ENCODE results near the gene SPR.
"Not testable (repeated sequence)": the region's sequence is repeated elsewhere in the genome, so short reads cannot be mapped to it uniquely, and the experiment has no call there.

Gene SPR

DNA sequence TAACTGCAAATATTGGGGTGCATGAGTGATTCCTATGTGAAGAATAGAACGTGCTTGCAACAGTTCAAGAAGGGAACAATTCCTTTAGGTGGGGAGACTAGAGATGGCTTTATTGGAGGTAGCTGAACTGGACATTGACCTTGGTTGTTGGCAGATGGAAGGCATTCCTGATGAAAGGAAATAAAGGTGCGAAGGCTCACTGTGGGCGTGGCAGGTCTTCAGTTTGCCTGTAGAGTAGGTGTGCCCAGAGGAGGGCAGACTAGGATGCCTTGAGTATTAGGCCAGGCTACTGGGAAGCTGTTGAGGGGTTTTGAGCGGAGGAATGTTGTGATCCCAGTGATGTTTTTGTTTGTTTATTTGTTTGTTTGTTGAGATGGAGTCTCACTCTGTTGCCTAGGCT, 2.8 kb downstream of the SPR start:
- no peak for DNase-seq

DNA sequence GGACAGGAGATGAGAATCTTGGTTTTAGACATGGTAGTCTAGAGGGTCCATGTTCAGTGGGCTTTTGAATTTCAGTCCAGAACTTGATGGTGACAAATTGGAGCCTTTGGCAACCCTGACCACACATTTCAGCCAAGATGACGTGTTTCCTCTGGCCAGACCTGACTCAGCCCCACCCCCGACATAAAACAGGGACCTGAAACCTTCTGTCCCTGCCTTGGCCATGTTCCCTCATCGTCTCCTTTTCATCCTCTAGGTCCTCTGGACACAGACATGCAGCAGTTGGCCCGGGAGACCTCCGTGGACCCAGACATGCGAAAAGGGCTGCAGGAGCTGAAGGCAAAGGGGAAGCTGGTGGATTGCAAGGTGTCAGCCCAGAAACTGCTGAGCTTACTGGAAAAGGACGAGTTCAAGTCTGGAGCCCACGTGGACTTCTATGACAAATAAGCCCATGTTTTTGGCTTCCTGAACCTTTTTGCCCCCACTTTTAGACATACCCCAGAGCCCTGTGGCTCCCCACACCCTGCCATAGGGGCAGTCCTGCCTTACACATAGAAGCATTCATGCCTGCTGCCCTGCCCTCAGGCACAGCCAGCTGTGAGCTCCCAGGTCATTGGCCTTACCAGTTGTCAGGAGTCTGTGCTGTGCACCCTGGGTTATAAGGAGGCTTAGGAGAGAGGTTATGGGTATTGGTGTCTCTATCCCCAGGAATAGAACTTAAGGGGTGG, 4.0 kb downstream of the SPR start:
- DNase-seq, result no peak

DNA sequence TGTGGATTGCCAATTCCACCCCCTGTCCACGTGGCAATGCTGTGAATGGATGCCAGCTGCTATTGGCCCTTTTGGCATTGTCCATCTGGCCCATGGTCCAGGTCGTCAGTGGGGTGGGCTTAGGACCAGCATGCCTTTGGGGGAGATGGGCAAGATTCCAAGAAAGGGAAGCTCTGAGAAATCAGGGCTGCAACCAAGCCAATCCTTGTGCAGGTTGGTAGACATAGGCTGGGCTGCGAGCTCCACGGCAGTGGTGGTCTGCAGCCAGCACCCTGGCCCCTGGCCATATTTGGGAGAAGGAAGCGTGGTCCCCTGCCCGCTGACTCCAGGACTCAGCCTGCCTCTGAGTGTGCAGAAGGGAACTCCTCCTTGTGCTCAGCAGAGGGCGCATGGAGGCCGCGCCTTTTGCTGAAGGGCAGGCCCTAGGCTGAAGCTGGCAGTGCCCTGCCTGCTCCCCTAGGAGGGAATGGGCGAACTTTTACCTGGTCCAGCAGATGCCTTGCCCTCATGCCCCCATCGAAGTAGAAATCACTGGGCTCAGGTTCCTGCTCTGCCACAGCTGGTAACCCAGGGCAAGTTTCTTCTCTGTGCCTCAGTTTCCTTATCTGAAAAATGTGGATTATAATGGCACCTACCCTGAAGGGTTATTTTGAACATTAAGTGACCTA, 5.4 kb downstream of the SPR start:
- DNase-seq, result peak; percentile 62

- peak; percentile 2 for DNase-seq
Measured at GRCh38 chr2:72893594-72894319, 6.5 kb downstream of the SPR start.

DNA sequence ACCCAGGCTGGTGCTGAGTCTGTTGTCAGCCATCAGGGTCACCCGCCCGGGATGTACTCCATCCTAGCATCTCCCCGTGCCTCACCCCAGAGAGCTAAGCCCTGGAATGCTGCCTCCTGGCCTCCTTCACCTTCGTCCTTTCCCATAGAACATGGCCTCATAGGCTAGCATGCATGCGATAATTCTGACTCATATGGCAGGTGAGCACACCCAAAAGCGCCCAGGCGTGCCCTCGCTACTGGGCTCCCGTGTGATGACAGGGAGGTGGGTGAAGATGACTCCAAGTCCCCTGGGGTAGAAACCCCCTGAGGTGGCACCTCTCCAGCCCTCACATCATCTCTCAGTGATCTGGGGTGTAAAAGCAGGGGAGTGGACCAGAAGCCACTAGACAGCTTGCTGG, 7.3 kb downstream of the SPR start:
- DNase-seq, result no peak

DNA sequence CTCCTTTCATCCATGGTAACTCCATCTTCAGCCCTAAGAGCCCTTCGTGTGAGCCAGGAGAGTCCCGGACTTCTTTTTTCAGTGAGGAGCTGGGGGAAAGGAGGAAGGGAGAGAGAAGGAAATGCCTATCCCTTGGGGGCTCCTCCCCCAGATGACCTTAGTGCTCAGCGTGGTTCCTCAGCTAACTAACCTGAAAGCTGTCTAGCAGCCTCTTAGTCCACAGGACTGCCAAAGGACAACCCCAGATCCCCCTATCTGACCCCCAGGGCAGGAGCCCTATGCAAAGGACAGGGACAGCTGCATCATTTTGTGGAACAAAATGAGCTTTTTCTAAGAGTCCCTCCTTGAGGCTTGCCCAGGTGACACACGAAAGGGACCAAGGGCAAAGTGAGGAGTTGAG, 7.9 kb downstream of the SPR start:
- no peak for DNase-seq

DNA sequence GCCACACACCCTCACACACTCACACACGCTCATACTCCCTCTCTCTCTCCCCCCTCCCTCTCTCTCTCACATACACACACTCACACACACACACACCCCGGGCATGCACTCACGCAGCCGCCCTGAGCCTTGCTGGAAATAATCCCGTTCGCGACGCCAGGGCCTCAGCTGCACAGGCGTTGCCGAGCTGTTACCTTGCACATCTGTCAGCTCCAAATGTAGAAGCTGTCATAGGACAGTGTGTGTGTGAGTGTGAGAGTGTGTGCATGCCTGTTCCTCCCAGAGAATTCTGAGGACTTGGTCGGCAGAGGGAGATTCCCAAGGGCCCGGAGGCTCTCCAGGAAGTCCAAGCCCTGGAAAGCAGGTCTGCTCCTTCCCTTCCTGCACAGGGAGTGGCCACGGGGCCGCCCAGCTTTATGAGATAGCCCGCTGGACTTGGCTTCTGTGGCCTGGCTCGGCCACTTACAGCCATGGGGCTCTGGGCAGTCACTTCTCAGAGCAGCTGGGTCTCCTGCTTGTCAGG, 8.6 kb downstream of the SPR start:
- DNase-seq, result no peak

DNA sequence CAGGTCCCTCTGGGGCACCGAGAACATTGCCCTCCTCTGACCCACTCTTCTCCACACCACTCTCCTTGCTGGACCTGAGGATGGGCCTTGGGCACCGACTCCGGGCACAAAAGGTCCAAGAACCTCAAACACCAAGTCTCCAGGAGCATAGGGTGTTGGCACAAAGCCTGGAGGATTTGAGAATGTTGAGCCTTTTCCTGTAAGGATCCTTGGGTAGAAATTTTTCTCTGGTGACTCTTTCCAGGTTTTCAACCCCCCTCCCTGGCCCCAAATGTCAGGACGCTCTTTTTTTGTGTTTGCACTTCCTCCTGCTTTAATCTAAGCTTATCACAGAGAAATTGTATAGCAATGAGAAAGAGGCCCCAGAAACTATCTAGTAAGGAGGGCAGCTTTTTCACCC, 9.2 kb downstream of the SPR start:
- DNase-seq, result no peak

DNA sequence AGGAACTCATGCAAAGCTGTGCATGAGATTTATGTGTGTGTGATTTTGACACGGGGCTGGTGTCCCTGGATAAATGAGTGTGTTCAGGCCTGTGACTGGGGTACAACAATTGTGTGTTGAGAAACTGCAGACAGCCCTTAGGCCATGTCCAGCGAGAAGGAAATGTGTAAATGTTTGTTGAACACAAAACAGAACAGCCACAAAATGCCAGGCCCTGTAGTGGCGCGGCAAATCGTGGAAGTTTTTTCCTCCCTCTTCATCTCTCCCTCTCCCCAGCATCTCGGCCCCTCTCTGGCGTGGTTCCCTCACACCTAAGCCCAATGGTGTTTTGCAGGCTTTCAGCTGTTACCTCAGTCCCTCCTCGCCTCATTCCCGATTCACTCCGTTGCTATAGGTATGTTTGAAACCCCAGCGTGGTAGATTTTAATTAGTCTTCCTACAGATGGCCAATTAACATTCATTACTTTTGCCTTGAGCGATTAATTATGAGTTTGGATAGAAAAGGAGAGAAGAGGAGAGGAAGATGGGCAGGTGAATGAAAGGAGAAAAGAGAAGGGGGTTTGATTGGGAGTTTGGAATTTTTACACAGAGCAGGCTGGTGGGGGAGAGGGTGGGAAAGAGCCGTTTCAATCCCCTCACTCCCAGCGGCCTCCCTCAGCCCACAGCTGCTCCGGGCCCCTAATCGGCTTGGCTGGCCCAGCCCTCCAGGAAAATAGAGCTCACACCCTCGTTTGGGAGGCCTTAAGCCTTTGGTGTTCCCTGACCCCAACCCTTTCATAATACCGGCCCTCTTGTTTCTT, 10.8 kb downstream of the SPR start:
- no peak for DNase-seq

- no peak for DNase-seq
Measured at GRCh38 chr2:72898585-72898906, 11.3 kb downstream of the SPR start.

GRCh38 chr2:72900191-72900825, 13.1 kb downstream of the SPR start:
- no peak for DNase-seq

DNA sequence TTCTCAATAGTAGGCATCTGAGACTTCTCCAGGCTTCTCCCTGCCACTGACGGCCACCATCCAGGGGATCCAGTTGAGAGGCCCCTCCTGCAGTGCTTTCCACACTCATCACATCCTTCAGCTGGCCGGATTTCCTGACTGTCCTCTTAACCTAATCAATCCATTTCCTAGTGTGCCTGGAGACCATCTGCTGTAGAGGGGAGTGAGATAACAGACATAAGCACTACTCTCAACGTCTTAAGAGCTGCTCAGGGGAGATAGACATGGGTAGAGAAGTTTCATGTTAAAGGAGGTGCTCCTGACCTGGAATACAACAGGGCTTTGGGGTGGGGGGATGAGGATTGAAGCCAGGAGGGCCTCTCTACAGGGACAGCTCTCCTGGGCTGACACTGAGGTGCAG, 14.2 kb downstream of the SPR start:
- DNase-seq, result no peak

GRCh38 chr2:72907369-72907768, 20.2 kb downstream of the SPR start:
- DNase-seq, result not testable (repeated sequence)

DNA sequence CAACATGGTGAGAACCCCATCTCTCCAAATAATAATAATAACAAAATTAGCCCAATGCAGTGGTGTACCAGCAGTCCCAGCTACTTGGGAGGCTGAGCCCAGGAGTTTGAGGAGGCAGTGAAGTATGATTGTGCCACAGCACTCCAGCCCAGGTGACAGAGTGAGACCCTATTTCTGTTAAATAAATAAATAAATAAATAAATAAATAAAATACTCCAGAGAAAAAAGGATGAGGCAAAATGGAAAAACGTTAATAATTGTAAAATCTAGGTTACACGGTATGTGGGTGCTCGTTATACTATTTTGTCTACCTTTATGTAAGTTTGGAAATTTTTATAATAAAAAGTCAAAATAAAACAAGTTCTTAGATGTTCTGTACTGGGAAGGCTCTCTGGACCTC, 21.5 kb downstream of the SPR start:
- DNase-seq, result no peak

DNA sequence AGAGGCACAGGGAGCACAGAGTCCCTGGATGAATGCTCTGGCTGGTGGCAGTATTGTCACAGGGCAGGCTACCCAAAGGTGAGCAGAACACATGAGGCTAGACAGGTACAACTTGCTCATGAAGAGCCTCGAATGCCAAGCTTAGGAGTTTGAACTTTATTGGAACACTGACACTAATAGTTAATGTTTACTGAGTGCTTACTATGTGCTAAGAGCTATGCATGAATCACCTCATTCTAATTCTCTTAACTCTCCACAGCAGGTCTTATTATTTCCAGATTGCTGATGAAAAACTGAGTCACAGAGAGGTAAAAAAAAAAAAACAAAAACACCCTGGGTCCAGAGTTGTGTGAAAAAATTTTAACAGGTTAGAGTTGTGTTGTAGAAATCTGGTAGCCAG, 24.0 kb downstream of the SPR start:
- no peak for DNase-seq

DNA sequence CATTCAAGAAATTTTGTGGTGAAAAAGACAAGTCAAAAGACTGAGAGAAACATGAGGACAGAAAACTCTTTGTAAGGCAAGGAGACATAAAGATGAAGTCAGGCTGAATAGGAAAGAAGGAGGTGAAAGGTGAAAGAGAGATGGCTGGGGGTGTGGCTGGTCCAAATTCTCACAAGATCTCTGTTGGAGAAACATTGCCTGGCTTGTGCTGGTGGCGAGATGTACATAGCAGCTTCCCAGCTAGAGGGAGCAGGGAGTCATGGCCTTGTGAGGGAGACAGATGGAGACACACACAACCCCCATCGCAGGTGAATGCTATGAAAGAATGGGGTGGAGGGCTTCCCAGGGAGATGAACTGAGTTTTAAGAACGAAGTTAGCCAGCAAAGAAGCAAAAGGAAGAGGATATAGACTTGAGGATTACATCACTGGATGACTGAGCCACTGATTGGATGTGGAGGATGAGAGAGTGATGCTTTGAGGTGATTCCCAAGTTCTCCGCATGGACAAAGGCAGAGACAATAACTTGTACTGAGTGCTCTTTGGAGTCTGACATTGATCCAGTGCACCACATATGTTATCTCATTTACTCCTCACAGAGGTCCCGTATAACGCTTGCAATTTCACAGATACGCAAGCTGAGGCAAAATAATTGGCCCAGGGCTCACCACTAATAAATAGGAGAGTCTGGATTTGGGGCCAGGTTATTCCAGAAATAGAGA, 26.4 kb downstream of the SPR start:
- DNase-seq, result no peak

GRCh38 chr2:72914206-72914559, 27.0 kb downstream of the SPR start:
- no peak for DNase-seq

DNA sequence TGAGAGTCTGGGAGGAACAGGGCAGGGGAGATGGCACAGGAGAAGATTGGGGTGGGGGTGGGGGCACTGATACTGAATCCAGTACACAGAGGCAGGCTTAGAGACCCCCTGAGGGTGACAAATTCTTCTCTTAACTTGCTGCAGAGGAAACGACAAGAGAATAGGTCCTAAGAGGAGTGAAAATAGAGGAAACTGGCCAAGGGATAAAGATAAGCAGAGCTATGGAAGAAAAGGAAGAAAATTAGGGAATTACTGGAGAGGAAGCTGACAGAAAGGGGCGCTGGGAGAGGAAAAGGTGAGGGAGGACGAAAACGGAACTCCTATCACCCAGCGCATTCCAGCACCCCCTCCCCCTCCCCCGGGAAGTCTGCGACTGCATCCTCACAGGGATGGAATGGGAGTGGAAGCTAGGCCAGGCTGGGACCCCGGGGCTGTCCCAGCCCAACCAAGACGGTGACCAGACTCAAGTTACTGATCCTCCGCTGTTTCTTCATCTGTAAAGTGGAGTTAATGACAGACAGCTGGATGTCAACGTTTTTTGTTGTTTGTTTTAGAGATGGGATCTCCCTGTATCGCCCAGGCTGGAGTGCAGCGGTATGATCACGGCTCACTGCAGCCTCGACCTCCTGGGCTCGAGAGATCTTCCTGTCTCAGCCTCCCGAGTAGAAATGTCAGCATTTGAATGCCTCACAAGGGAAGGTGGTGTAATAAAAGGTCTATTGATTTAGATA, 27.5 kb downstream of the SPR start:
- DNase-seq, result no peak

DNA sequence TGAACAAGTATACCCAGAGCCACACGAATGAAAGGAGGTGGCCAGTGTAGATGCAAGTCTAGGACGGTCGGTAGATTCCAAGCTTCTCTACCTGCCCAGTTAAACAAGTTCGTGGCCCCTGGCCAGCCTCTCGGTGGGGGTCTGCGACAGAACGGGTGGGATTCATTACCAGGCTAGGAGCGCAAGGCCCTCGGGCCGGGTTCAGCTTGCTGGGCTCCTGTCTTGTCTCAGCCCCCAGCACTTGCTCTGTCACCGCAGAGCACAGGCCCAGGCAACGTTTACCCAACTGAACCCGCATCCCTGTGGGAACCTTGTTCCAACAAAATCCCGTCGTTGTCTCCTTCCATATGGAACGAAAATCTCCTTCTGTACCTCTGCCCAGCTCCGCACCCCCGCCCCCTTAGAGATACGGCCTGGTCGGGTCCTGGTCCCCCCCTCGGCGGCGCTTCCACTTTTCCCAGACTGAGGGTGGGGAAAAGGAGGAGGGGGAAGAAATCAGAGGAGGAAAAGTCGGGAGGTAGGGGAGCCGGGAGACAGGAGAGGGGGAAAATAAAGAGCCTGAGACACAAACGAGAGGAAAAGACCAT, 28.2 kb downstream of the SPR start:
- no peak for DNase-seq

DNA sequence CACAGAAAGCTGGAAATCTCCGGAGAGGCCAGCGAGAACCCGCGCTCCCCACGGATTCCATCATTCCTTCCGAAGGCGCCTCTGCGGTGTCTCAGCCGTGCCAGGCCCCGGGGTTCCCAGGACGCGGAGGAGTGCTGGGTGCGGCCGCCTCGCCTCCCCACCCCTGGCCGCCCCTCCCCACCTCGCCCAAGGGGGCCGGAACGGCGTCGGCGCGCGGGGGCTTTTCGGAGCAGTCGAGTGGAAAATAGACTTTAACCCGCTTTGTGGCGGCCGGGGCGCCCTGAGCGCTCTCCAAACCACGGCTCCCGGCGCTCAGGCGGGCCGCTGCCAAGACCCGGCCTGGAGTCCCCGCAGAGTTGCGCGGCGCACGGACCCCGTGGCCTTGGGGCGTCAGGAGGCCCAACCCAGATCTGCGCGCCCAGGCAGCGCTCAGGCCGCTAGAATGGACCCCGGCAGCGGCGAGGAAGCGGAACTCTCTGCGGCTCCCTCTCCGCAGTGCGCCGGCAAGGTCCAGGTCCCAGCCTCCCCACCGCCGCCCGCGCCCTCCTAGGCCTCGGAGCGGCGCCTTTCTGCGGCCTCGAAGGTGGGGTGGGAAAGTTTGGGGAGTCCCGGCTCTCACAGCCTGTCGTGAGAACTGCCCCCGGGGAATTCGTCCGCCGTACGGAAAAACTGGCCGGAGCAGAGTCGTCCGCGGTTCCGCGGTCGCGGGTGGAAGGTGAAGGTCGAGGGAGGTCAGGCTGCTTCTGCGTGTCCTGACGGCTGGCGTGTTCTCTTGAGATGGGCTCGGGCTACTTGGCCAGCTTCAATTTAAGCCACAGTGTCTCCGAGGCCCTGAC, 28.9 kb downstream of the SPR start:
- no peak for DNase-seq

Data from DMS153 (cell line).